Erythroblast (primary cell): ENCODE results near the gene NPC1L1.

Experiments
- GATA1 ChIP-seq: IDR thresholded peaks from 2 replicates; pipeline ENCODE4 v1.6.1; 2011; ENCODE audit warnings: low read depth, mild to moderate bottlenecking, control low read depth, low read length, moderate library complexity
- POLR2A ChIP-seq: IDR thresholded peaks from 2 replicates; pipeline ENCODE4 v1.6.1; 2011; ENCODE audit warnings: mild to moderate bottlenecking, low read length

DNA sequence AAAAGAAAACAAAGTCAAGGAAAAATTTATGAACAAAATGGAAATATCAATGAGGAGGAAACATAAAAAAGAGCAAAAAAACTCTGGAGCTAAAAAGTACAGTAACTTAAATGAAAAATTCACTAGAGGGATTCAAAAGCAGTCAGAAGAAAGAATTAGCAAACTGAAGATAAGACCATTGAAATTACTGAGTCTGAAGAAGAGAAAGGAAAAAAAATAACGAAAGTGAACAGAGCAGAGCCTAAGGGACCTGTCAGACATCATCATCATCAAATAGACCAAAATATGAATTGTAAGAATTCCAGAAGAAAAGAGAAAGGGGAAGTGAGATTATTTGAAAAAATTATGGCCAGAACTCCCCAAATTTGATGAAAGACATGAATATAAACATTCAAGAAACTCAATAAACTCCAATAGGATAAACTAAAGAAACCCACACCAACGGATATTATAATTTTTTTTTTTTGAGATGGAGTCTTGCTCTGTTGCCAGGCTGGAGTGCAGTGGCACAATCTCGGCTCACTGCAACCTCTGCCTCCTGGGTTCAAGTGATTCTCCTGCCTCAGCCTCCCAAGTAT is 16.2 kb downstream of the NPC1L1 start:
- TF ChIP-seq POLR2A (no peak), GATA1 (no peak)
